GM21390 (cell line): ENCODE results near the gene DNM3.
"Not testable (repeated sequence)": the region's sequence is repeated elsewhere in the genome, so short reads cannot be mapped to it uniquely, and the experiment has no call there.

Experiments
- ATAC-seq: cut with Tn5 transposase; IDR thresholded peaks from one replicate; pipeline ENCODE4 v1.9.1; 2021; ENCODE audit not compliant: unreplicated experiment

DNM3 gene

DNA sequence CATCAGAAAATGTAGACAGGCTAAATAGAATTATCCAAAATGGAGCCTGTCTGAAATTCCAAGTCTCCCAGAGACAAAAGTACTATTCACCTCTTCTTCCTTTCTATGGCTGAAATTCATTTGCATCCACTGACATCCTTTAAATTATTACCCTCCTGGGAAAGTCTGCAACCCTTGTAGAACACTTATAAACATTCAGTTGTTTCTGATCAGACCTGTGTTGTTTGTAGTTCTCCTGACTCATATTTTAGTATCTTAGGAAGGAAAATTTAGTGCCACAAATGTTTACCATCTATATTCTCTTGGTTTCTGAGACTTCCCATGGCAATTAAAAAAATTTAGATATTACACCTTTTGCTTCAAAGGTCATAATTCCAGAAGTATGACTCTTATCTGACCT, 509.6 kb downstream of the DNM3 start:
- ATAC-seq = no peak

DNA sequence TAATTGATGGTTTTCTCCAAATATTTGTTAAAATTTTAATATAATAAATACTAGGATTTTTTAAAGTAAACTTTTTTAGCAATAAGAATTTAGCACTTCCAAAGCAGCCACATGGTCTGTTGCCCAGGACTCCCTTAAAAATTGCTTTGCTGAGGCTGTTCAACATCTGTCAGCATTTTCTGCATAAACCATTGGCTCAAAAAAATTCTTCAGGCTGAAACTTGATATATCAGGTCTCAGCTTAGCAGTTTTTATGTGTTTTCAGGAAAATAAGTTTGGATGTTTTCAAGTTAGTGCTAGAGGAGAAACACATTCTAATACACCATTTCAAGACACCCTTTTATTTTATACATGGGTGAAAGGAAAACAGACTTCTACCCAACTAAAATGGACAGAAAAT, 510.0 kb downstream of the DNM3 start:
- ATAC-seq = no peak

GRCh38 chr1:172351754-172352161, 510.5 kb downstream of the DNM3 start:
- ATAC-seq = no peak

- ATAC-seq = no peak
These were observed 511.1 kb downstream of the DNM3 start for GRCh38 chr1:172352435-172352834.

DNA sequence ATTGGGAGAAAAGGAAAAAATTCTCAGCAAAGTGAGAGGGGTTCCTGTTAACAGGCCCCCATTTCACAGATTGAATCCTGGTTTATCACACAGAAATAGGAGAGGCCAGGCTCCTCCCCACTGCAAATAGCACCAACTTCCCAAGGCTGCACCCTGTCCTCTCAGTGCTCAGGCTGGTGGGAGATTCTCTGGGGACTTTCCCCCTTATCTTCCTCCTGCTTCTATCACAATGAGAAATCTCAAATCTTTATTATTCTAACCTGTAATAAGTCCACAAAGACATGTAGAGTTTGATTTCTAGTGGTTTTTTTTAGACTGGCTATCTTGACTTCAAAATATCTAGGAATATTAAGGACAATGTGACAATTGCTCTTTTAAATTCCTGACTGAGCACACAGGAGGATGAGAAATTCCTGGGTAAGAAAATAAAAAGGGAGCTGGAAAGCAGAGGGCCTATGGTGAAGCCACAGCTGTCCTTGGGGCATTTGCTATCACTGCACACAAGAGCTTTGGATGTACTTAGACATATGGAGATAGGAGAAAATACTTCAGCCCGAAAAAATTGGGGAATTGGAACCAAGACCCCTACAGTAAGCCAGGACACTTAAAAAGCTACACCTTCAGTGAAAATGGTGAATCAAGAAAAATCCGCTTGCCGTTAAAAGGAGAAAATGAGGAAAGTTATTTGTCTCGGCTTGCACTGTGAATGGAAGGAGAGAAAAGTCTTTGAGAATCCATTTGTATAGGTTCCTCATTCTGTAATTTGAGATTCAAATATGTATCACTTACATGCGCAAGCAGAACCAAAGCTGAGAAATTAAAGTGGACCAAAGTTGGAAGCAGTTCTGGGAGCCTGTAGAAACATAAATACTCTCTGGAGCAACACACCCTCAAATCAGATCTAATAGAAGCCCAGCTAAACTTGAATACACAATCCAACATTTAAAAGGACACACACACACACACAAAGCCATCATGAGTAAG, 513.3 kb downstream of the DNM3 start:
- ATAC-seq = no peak

- ATAC-seq = no peak
These were observed 515.3 kb downstream of the DNM3 start for GRCh38 chr1:172356620-172357019.

GRCh38 chr1:172357753-172358385, 516.6 kb downstream of the DNM3 start:
- peak; percentile 3 for ATAC-seq

DNA sequence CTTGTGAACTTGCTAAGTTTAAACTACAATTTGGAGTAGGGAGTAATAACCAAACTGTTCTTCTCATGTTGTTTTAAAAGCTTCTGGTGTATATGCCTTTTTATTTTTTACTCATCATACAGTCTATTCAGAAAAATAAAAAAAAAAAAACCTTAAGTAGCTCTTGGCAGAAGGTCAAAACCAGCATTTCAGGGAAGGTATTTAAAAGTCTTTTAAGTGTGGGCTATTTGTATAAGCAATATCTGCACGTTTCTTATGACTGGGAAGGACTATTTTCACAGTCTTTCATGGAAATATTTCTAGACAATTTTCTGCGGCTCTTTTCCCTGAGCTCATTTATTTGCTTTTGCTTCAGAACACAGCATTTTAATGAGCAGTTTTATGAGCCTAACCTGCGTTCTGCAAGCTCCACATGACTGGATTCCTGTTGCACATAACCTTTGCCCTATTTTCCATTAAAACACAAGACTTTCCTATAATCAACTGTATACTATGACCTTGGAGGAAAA, 518.2 kb downstream of the DNM3 start:
- no peak for ATAC-seq

GRCh38 chr1:172360511-172360910, 519.2 kb downstream of the DNM3 start:
- ATAC-seq = no peak

- no peak for ATAC-seq
These were observed 519.7 kb downstream of the DNM3 start for GRCh38 chr1:172360985-172361384.

GRCh38 chr1:172363852-172364251, 522.6 kb downstream of the DNM3 start:
- ATAC-seq = no peak

GRCh38 chr1:172371646-172372045, 530.3 kb downstream of the DNM3 start:
- not testable (repeated sequence) for ATAC-seq

- ATAC-seq = no peak
These were observed 532.6 kb downstream of the DNM3 start for GRCh38 chr1:172373864-172374263.

GRCh38 chr1:172375211-172375631, 533.9 kb downstream of the DNM3 start:
- ATAC-seq = no peak

DNA sequence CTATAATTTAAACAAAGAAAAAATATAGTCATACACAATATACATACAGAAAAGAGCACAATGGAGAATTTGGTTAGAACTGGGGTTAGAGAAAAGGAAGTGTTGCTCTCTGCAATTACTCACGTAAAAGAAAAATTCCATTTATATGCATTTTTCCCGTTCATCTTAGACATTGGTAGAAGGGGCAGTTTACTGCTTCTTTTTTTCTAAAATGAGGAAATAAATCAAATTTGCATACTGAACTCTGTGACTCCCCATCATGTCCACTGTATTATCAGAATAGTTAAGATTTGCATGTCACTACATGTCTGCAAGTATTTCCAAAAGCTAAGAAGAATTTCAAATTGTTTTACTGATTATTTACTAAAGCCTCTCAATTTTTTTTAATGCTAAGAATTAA, 535.1 kb downstream of the DNM3 start:
- ATAC-seq = no peak

DNA sequence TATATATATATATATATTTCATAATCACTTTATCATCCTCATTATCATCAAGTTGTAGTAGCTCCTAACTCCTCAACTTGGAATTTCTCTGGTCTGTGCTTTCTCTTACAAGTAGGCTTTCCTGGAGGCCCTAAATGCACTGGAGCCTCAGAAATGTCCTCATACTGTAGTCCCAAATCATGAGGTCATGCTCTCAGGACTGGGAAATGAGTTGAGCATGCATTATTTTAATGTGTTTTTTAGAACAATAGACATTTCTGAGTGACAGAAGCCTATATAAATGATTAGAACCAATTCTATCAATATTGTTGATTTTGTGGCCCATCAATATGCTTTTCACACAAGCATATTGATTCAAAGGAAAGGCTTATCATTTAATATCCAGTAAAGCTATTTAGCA, 536.3 kb downstream of the DNM3 start:
- ATAC-seq = no peak

GRCh38 chr1:172378109-172378760, 536.9 kb downstream of the DNM3 start:
- ATAC-seq = no peak

- peak; percentile 92 for ATAC-seq
These were observed 539.3 kb downstream of the DNM3 start for GRCh38 chr1:172380441-172381244.

DNA sequence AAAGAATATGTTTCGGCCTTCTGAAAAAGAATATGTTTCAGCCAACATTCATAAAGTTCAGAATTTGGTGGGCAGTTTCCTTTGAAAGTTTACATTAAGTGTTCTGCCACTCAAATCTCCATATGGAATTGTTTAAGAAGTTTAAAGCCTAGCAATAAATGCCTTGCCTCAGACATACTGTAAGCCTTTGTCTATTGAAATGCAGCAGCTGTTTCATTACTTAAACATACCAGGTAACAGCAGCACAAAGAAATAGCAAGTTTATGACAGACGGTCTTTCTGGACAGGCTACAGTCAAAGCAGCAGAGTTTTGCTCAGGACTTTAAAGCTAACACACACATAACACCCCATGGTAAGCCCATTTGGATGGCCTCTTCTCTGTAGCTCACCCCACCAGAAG, 540.6 kb downstream of the DNM3 start:
- no peak for ATAC-seq

GRCh38 chr1:172382406-172382805, 541.1 kb downstream of the DNM3 start:
- ATAC-seq = no peak

DNA sequence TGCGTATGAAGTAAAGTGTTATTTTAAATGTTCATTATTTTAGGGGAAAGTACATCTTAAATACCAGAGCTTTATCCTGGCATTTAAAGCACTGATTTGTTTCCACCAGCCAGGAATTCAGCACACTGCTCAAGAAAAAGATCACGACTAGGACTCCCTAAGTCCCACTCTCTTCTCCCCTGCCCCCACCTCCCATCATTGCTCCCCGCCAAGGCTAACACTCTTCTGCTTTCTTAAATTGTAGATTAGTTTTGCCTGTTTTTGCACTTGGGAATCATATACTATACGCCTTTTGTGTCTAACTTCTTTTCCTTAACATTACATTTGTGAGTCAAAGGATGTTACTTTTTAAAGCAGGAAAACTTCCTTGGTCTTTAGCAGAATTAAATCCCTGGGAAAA, 541.7 kb downstream of the DNM3 start:
- no peak for ATAC-seq
